GM15510 (cell line): Measurements from ENCODE around the gene COL23A1.

Source experiments
- POLR2A ChIP-seq: IDR thresholded peaks from 3 replicates; pipeline ENCODE4 v1.6.1; 2011; ENCODE audit warnings: borderline replicate concordance; ENCODE audit not compliant: insufficient read length; ENCODE audit errors: extremely low read depth

Gene COL23A1

GRCh38 chr5:178239626-178240301, 350.4 kb downstream of the COL23A1 start:
- TF ChIP-seq POLR2A: peak; percentile 61

DNA sequence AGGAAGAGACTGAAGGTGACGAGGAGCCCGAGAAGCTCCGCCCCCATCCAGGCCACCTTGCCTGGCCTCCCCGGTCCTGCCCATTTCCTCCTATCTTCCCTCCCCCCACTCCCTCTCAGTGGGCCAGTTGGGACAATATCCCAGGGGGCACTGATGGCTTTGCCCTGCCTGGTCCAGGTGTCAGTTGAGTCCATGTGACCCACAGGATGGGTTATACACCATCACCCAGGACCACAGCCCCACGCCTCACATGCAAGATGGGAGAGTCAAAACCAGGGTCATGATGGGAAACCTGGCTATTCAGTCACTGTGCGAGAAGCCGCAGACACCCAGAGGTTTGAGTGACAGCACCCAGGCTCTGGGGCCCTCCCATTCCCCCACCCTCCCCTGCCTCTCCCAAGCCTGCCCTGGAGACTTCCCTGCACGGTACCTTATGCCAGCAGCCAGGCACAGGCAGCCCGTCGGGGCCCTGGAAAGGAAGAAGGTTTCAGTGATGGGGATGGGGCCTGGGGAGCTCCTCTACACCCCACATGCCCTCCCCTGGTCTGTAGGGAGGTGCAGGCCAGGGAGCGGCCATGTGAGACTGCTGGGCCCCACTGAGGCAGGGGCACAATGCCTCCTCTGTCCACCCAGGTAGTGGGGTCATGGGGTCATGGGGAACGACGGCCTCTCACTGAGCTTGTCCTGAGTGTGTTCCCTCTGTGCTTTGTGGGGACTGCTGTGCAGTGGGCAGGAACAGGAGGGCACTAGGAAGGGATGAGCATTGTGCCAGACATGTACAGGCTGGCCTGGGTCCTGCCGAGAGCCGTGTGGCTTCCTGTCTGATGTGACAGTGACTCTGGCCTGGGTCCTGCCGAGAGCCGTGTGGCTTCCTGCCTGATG, 351.2 kb downstream of the COL23A1 start:
- no peak for TF ChIP-seq POLR2A

DNA sequence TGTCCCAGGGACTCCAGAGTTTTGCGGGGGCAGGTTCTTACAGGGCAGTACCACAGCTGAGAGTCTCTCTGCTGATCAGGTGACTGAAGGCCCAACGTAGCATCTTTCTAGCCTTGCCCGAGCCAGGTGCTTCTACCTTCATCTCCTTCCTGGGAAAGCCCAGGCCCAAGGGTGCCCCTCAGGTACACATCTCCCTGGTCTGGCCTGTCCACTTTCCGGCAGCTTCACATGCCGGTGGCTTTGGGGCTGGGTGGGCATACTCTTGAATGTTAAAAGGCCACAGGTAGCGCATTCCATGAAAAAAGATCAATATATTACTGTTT, 351.9 kb downstream of the COL23A1 start:
- TF ChIP-seq POLR2A: no peak

DNA sequence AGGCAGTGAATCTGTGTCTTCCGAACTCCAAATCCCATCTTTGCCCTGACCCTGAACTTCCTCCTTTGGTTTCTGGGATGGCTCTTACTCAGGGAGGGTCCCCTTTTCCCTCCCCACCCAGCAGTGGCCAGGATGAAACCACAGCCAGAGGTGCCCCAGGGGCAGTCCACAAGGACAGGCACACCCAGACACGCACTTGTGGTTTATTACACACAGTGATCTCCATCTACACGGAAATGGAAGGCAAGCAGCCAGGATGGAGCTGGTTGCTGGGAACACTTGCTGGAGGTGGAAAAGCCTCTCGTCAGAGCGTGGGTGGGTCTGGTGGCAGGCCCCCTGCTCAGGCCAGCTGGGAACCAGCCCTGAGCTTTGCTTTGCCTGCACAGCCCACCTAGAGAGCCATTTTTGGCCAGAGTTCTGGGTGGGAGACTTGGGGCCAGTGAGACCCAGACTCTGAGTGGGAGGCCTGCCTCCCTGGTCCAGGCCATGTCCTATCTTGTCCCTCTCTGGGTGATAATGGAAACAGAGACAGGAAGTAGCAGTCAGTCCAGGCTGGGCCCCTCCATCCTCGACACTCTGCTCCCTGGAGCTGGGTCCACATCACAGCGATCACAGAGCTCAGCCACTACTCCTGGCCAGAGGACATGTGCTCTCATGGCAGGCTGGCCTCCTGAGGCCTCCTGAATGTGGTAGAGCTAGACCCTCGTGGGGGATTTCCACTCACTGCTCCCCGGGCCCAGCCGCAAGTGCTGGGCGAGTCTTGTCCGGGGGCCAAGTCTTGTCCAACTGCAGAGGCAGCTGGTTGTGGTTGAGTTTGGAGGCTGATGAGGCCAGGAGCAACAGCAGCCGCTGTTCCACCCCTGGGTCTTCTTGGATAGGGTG, 352.5 kb downstream of the COL23A1 start:
- no peak for TF ChIP-seq POLR2A

DNA sequence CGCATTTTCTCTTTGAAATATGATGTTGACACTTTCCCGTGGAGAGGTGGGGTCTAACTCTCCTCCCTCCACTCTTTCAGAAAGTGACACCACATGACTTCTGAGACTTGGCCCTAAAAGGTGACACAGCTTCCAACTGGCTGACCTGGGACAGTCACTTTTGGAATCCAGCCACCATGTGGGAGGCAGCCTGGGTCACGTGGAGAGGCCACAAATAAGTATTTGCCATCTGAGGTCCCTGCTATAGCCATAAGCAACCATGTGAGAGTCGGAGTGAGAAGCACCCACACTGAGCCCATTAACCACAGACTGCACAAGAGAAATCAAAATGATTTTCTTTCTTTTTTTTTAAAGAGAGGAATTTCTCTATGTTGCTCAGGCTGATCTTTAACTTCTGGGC, 353.5 kb downstream of the COL23A1 start:
- no peak for TF ChIP-seq POLR2A

DNA sequence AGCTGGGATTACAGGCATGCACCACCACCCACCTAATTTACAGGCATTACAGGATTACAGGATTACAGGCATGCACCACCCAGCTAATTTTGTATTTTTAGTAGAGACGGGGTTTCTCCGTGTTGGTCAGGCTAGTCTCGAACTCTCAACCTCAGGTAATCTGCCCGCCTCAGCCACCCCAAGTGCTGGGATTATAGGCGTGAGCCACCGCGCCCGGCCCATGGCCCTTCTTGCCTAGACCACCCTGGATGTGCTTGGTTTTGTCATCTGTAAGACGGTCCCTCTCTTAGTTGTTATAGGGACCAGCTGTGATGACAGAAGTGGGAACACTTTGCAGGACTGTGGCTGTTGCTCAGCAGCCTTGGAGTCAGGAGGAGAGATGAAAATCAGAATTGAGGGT, 354.1 kb downstream of the COL23A1 start:
- no peak for TF ChIP-seq POLR2A

GRCh38 chr5:178235588-178235974, 354.6 kb downstream of the COL23A1 start:
- TF ChIP-seq POLR2A: no peak

DNA sequence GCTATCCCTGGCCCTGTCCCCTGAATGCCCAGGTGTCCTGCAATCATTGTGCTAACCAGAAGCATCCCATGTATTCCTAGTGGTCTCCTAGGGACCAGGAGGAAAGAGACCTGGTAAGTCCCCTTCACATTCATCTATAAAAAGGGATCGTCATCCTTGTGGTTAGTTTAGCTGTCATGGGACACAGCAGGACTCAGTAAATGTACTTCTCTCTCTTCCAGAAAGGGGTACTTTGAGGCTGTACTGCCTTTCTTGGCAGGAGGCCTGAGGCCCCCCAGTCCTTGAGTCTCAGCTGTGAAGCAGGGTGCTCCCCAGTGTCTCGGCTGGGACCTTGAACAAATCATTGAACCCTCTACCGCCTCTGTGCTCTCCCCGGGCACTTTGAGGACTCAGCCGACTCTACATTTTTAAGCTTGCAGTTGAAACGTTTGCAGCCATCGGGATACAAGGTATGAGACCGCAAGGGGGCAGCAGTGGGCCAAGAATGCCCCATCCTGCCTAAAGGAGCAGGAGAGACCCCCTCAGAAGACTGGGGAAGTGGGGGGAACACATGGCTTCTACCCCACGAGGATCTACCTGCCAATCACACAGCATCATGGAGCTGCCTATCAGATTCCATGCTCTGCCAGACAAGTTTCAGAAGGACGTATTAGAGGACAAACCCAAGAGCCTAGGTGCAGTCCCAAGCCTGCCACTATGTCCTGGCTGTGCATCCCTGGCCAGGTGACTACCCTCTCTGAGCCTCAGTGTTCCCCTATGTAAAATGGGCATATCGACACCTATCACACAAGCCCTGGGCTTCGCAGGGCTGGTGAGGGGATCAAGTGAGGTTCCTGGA, 355.2 kb downstream of the COL23A1 start:
- TF ChIP-seq POLR2A: no peak

GRCh38 chr5:178234121-178234749, 356.0 kb downstream of the COL23A1 start:
- TF ChIP-seq POLR2A: no peak

GRCh38 chr5:178232920-178233429, 357.2 kb downstream of the COL23A1 start:
- no peak for TF ChIP-seq POLR2A

DNA sequence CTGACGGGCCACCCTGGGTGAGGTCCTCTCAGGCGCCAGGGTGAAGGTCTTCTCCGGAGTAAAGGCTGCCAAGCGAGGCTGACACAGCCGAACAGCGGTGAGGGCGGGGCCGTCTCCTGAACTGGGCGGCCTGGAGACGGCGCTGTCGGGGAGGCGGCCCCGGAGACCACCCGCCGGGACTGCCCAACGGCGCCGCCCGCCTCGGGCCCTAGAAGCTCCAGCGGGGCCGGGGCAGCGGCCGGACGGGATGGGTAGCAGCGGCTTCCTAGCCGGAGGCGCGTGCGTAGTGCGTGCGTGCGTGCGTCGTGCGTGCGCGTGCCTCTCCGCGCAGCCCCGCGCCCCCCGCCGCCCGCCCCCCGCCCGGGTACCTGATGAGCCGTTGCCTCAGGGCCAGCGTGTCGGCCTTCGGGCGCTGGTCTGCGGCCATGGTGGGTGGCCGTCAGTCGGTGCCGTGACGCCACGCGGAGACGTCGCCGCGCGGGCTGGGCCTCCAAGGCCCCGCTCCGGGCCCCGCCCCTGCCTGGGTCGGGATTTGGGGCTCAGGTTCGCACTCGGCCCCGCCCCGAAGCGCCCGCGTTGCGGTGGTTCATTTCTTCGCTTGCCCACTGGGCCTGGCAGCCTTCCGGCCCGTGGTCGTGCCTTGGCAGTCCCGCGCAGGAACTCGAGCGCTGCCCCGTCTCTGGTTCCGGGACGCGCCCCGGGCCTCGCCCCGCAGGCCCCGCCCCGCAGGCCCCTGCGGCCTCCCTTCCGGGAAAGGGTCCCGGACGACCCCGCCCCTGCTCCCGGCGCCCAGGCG, 357.9 kb downstream of the COL23A1 start, which contains the start of gene PHYKPL:
PHYKPL (minus strand) TSS at position 679 of the 796 bp plus-strand sequence; CDS start at position 427, 252 bp downstream.
- peak; percentile 76 for TF ChIP-seq POLR2A

DNA sequence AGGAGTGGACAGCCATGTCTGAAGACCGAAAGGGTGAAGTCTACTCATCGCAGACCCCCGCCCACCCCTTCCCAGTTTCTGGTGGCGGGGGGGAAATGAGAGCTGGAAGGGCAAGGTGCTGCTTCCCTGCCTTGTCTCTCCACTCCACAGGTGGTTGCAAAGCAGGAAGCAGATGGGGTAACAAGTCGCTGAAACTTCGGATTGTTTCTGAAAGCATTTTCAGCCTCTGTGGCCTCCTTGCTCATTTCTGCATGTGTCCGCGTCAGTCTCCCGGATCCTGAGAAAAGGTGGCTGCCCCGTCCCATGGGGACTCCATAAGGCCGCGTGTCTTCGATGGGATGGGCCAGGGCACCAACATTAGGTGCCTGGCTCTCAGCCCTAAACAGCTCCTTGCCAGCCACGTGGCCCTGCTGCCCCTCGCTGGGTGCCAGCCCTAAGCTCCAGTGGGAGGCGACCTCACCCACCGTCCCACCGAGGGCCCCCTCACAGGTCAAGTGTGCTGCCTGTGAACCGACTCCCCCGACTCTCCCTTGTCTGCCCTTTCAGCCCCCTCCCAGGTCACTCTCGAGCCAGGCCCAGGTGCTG, 358.6 kb downstream of the COL23A1 start:
- TF ChIP-seq POLR2A: peak; percentile 14

DNA sequence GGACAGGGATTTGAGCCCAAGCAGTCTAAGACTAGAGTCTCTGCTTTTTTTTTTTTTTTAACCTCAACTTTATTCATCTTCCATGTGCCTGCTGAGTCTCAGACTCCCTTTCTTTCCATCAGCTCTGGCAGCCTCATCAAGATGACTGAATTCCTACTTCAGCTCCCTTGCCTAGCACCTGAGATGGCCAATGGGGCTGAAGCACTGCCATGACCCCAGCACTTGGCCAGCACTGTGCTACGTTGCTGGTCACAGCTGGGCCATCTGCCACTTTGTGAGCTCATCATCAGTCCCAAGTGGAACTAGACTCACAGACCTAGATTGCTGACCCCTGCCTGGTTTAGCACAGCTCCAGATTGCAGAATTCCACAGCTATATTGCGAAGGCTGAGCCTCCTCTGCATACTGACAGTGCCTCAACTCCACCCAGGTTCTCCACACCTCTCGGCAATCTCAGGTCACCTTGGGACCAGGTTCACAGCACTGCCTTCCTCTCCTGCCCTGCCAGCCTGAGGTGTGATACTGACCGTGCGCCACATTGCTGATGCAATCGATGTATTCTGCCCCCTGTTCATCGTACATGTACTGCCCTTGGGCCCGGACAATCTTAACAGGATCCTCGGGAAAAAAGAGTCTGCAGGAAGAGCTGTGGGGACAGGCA, 359.2 kb downstream of the COL23A1 start:
- no peak for TF ChIP-seq POLR2A

DNA sequence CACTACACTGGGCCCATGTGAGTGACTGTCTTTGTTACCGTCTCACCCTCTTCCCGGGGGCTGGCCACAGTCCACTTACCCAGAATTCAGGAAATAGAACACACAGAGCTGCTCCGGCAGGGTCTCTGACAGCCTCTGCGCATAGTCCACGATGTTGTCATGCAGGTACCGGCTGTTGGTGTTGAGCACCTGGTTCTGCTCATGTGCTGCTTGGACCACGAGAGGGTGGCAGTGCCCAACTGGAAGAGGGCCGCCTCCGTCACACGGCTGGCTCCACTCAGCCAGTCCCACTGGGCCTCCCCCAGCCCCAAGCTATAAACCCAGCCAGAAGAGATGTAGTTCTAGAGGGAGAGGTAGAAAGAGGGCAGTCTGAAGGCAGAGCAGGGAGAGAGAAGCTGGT, 360.3 kb downstream of the COL23A1 start:
- TF ChIP-seq POLR2A: no peak
